Measurements from ENCODE around the gene AQP7.
"Not testable (repeated sequence)": the region's sequence is repeated elsewhere in the genome, so short reads cannot be mapped to it uniquely, and the experiment has no call there.

Gene AQP7

GRCh38 chr9:33403941-33404787 is 1.8 kb upstream of the AQP7 start:
- Histone ChIP-seq H2AFZ (ENCODE audit: low read depth, low read length) (no peak overlapping the region), H3K9me3 (ENCODE audit: insufficient read depth, low read length) (no peaks in the 10 kb centered on the region), H3K27me3 (ENCODE audit: low read depth, low read length) (no peaks in the 10 kb centered on the region), H3K4me1 (ENCODE audit: low read length) (peaks cover 4% of the 10 kb centered on the region; the same call in 1 of the 2 replicates), H3K9ac (ENCODE audit: low read length) (no peak overlapping the region), H3K79me2 (ENCODE audit: low read length) (no peaks in the 10 kb centered on the region), H3K27ac (ENCODE audit: low read length) (no peak overlapping the region), H3K4me3 (ENCODE audit: low read length) (no peak overlapping the region), H4K20me1 (ENCODE audit: insufficient read depth, low read length) (no peaks in the 10 kb centered on the region), H3K4me2 (ENCODE audit: low read length) (no peak overlapping the region), H3K36me3 (replicated peaks; ENCODE audit: low read depth, low read length) (no peaks in the 10 kb centered on the region)
- TF ChIP-seq, protein P1, sequence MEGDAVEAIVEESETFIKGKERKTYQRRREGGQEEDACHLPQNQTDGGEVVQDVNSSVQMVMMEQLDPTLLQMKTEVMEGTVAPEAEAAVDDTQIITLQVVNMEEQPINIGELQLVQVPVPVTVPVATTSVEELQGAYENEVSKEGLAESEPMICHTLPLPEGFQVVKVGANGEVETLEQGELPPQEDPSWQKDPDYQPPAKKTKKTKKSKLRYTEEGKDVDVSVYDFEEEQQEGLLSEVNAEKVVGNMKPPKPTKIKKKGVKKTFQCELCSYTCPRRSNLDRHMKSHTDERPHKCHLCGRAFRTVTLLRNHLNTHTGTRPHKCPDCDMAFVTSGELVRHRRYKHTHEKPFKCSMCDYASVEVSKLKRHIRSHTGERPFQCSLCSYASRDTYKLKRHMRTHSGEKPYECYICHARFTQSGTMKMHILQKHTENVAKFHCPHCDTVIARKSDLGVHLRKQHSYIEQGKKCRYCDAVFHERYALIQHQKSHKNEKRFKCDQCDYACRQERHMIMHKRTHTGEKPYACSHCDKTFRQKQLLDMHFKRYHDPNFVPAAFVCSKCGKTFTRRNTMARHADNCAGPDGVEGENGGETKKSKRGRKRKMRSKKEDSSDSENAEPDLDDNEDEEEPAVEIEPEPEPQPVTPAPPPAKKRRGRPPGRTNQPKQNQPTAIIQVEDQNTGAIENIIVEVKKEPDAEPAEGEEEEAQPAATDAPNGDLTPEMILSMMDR (IDR thresholded peaks at IDR 0.05; ENCODE audit: low read depth, low read length): no peak
- TF ChIP-seq EZH2phosphoT487 (IDR thresholded peaks at IDR 0.05; ENCODE audit: low read depth): no peak

GRCh38 chr9:33401809-33402208 is 559 bp downstream of the AQP7 start:
- H3K4me2 ChIP-seq (ENCODE audit: low read length); H3K4me3 ChIP-seq (ENCODE audit: low read length); H3K79me2 ChIP-seq (ENCODE audit: low read length); H3K27me3 ChIP-seq (ENCODE audit: low read depth, low read length); H3K9ac ChIP-seq (ENCODE audit: low read length); H3K27ac ChIP-seq (ENCODE audit: low read length); H2AFZ ChIP-seq (ENCODE audit: low read depth, low read length); H3K4me1 ChIP-seq (ENCODE audit: low read length); H3K36me3 ChIP-seq (replicated peaks; ENCODE audit: low read depth, low read length); H3K9me3 ChIP-seq (ENCODE audit: insufficient read depth, low read length); H4K20me1 ChIP-seq (ENCODE audit: insufficient read depth, low read length): not testable (repeated sequence)

- H3K9me3 ChIP-seq (ENCODE audit: insufficient read depth, low read length); H3K9ac ChIP-seq (ENCODE audit: low read length); H3K36me3 ChIP-seq (replicated peaks; ENCODE audit: low read depth, low read length); H3K79me2 ChIP-seq (ENCODE audit: low read length); H3K4me2 ChIP-seq (ENCODE audit: low read length); H3K4me3 ChIP-seq (ENCODE audit: low read length); H3K27ac ChIP-seq (ENCODE audit: low read length); H4K20me1 ChIP-seq (ENCODE audit: insufficient read depth, low read length); H3K4me1 ChIP-seq (ENCODE audit: low read length); H3K27me3 ChIP-seq (ENCODE audit: low read depth, low read length); H2AFZ ChIP-seq (ENCODE audit: low read depth, low read length): not testable (repeated sequence)
Measured at GRCh38 chr9:33399047-33399446, 3.3 kb downstream of the AQP7 start.

- H3K4me1 ChIP-seq (ENCODE audit: low read length); H3K9ac ChIP-seq (ENCODE audit: low read length); H3K27ac ChIP-seq (ENCODE audit: low read length); H2AFZ ChIP-seq (ENCODE audit: low read depth, low read length); H3K36me3 ChIP-seq (replicated peaks; ENCODE audit: low read depth, low read length); H4K20me1 ChIP-seq (ENCODE audit: insufficient read depth, low read length); H3K9me3 ChIP-seq (ENCODE audit: insufficient read depth, low read length); H3K4me2 ChIP-seq (ENCODE audit: low read length); H3K79me2 ChIP-seq (ENCODE audit: low read length); H3K27me3 ChIP-seq (ENCODE audit: low read depth, low read length); H3K4me3 ChIP-seq (ENCODE audit: low read length): not testable (repeated sequence)
Measured at GRCh38 chr9:33397801-33398200, 4.6 kb downstream of the AQP7 start.

GRCh38 chr9:33395159-33395879 is 7.0 kb downstream of the AQP7 start:
- H3K4me1 ChIP-seq (ENCODE audit: low read length); H3K4me3 ChIP-seq (ENCODE audit: low read length); H3K27ac ChIP-seq (ENCODE audit: low read length); H3K9ac ChIP-seq (ENCODE audit: low read length); H4K20me1 ChIP-seq (ENCODE audit: insufficient read depth, low read length); H3K4me2 ChIP-seq (ENCODE audit: low read length); H3K36me3 ChIP-seq (replicated peaks; ENCODE audit: low read depth, low read length); H3K27me3 ChIP-seq (ENCODE audit: low read depth, low read length); H3K79me2 ChIP-seq (ENCODE audit: low read length); H3K9me3 ChIP-seq (ENCODE audit: insufficient read depth, low read length); H2AFZ ChIP-seq (ENCODE audit: low read depth, low read length): not testable (repeated sequence)

DNA sequence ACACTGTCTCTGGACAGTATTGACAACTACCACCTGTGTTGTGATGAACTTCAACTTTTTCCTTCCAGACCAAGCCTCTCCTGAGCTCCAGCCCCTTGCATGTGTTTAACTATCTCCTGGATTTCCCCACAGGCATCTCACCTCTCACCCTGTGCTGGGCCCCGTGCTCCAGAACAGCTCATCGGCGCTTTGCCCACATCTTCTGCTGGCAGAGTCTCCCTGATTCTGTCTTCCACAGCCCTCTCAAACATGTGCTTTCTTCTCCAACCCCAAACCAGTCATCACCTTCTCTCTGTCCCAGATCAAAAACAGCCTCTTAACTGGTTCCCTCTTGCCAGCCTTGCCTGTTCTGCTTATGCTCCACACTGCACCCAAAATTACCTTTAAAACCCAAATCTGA is 8.4 kb downstream of the AQP7 start:
- H3K27me3 ChIP-seq (ENCODE audit: low read depth, low read length); H3K9me3 ChIP-seq (ENCODE audit: insufficient read depth, low read length); H4K20me1 ChIP-seq (ENCODE audit: insufficient read depth, low read length); H3K4me1 ChIP-seq (ENCODE audit: low read length); H3K79me2 ChIP-seq (ENCODE audit: low read length); H3K4me2 ChIP-seq (ENCODE audit: low read length); H3K36me3 ChIP-seq (replicated peaks; ENCODE audit: low read depth, low read length); H3K27ac ChIP-seq (ENCODE audit: low read length); H2AFZ ChIP-seq (ENCODE audit: low read depth, low read length); H3K9ac ChIP-seq (ENCODE audit: low read length); H3K4me3 ChIP-seq (ENCODE audit: low read length): not testable (repeated sequence)
